ENCODE measurements around the gene MAU2. TPM values are rescaled to one million over a fixed set of nuclear protein-coding genes. Genes with fewer than 3 reads are reported as not detected.

The MAU2 gene
- total and polyA plus RNA-seq, 2 of the 13 experiments (the other 11 are each of a cell fraction or from before 2014, with no cell fraction given): 16.8 to 33.8 TPM

DNA sequence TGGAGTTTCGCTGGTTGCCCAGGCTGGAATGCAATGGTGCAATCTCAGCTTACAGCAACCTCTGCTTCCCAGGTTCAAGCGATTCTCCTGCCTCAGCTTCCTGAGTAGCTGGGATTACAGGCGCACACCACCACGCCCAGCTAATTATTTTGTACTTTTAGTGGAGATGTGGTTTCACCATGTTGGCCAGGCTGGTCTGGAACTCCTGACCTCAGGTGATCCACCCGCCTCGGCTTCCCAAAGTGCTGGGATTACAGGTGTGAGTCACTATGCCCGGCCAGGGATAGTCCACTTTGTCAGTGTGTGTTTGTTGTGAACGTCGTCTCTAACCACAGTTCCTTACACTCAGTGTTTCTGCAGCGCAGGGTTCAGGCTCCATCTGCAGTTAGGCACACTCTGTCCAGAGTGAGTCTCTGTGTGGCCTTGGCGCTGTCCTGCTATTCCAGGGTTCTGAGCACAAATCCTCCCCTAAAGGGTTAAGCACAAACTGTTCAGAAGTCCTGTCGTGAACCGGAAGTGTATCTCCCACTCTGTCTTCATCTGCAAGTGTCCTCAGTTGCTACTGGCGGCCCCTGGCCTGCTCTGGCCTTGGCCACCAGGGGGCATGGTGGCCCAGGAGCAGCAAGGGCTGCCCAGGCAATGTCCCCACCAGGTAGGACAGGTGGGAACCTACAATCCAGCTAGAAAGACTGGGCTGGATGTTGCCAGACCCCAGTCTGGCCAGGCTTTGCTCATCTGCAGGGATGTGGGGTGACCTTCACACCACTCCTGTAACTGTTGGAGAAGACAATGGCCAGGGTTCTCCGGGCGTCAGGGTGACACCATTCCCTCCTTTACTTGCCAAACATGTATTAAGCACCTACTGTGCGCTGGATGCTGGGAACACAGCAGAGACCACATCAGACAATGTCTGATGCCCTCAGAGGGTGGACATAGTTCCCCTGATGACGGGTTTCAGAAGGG is 46.1 kb downstream of the MAU2 start (continued):
- TF ChIP-seq, protein P1, sequence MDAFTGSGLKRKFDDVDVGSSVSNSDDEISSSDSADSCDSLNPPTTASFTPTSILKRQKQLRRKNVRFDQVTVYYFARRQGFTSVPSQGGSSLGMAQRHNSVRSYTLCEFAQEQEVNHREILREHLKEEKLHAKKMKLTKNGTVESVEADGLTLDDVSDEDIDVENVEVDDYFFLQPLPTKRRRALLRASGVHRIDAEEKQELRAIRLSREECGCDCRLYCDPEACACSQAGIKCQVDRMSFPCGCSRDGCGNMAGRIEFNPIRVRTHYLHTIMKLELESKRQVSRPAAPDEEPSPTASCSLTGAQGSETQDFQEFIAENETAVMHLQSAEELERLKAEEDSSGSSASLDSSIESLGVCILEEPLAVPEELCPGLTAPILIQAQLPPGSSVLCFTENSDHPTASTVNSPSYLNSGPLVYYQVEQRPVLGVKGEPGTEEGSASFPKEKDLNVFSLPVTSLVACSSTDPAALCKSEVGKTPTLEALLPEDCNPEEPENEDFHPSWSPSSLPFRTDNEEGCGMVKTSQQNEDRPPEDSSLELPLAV (CRISPR knock-in tag; conservative IDR thresholded peaks at IDR 0.05; ENCODE audit: low read depth): no peak
- TF ChIP-seq MYNN (CRISPR knock-in tag; IDR thresholded peaks at IDR 0.05; ENCODE audit: low read depth) (0 out of 2 replicates have a peak, but pooled peaks have one; percentile 56), MEF2D (CRISPR knock-in tag; IDR thresholded peaks at IDR 0.05) (peak; percentile 74; the same call in 1 of the 2 replicates), STAG1 (CRISPR knock-in tag; IDR thresholded peaks at IDR 0.05) (peak; percentile 95), ZNF225 (CRISPR knock-in tag; IDR thresholded peaks at IDR 0.05) (0 out of 2 replicates have a peak, but pooled peaks have one; percentile 43), ZNF17 (CRISPR knock-in tag; IDR thresholded peaks at IDR 0.05) (no peak), CBX1 (IDR thresholded peaks at IDR 0.05; ENCODE audit: low read depth) (peak; percentile 61), SUZ12 (IDR thresholded peaks at IDR 0.05; ENCODE audit: low read depth, low read length) (no peak), ZNF335 (CRISPR knock-in tag; IDR thresholded peaks at IDR 0.05) (peak; percentile 77; the same call in 1 of the 2 replicates), NFATC3 (CRISPR knock-in tag; IDR thresholded peaks at IDR 0.05) (no peak), EP300 (IDR thresholded peaks at IDR 0.05; ENCODE audit: low read depth in 2 of 2, low read length in 2 of 2) (no peak), EP300 (CRISPR knock-in tag; IDR thresholded peaks at IDR 0.05; ENCODE audit: borderline replicate concordance) (peak; percentile 20; the same call in 1 of the 2 replicates), NFIB (CRISPR knock-in tag; IDR thresholded peaks at IDR 0.05; ENCODE audit: borderline replicate concordance) (no peak), NFRKB (IDR thresholded peaks at IDR 0.05) (no peak), SRSF4 (IDR thresholded peaks at IDR 0.05; ENCODE audit: low read depth, low read length, poor library complexity, severe bottlenecking) (no peak), ZIK1 (CRISPR knock-in tag; IDR thresholded peaks at IDR 0.05; ENCODE audit: borderline replicate concordance, low read depth) (no peak)
- TF ChIP-seq, protein P2, sequence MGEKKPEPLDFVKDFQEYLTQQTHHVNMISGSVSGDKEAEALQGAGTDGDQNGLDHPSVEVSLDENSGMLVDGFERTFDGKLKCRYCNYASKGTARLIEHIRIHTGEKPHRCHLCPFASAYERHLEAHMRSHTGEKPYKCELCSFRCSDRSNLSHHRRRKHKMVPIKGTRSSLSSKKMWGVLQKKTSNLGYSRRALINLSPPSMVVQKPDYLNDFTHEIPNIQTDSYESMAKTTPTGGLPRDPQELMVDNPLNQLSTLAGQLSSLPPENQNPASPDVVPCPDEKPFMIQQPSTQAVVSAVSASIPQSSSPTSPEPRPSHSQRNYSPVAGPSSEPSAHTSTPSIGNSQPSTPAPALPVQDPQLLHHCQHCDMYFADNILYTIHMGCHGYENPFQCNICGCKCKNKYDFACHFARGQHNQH (CRISPR knock-in tag; IDR thresholded peaks at IDR 0.05): peak; percentile 93
- TF ChIP-seq, protein P3, sequence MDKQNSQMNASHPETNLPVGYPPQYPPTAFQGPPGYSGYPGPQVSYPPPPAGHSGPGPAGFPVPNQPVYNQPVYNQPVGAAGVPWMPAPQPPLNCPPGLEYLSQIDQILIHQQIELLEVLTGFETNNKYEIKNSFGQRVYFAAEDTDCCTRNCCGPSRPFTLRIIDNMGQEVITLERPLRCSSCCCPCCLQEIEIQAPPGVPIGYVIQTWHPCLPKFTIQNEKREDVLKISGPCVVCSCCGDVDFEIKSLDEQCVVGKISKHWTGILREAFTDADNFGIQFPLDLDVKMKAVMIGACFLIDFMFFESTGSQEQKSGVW (CRISPR knock-in tag; IDR thresholded peaks at IDR 0.05; ENCODE audit: borderline replicate concordance): no peak
- TF ChIP-seq, protein P4, sequence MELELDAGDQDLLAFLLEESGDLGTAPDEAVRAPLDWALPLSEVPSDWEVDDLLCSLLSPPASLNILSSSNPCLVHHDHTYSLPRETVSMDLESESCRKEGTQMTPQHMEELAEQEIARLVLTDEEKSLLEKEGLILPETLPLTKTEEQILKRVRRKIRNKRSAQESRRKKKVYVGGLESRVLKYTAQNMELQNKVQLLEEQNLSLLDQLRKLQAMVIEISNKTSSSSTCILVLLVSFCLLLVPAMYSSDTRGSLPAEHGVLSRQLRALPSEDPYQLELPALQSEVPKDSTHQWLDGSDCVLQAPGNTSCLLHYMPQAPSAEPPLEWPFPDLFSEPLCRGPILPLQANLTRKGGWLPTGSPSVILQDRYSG (CRISPR knock-in tag; IDR thresholded peaks at IDR 0.05): no peak
- TF ChIP-seq, protein P5, sequence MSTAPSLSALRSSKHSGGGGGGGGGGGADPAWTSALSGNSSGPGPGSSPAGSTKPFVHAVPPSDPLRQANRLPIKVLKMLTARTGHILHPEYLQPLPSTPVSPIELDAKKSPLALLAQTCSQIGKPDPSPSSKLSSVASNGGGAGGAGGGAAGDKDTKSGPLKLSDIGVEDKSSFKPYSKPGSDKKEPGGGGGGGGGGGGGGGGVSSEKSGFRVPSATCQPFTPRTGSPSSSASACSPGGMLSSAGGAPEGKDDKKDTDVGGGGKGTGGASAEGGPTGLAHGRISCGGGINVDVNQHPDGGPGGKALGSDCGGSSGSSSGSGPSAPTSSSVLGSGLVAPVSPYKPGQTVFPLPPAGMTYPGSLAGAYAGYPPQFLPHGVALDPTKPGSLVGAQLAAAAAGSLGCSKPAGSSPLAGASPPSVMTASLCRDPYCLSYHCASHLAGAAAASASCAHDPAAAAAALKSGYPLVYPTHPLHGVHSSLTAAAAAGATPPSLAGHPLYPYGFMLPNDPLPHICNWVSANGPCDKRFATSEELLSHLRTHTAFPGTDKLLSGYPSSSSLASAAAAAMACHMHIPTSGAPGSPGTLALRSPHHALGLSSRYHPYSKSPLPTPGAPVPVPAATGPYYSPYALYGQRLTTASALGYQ (CRISPR knock-in tag; IDR thresholded peaks at IDR 0.05): no peak

Data from HepG2 (cell line).